Esophagus muscularis mucosa (tissue), 4 donors: ENCODE measurements around the gene SLC28A2. TPM values are rescaled to one million over a fixed set of nuclear protein-coding genes. Genes with fewer than 3 reads are reported as not detected.

Experiments
- DNase-seq: peaks from one replicate; pipeline ENCODE4 v3.0.0-alpha.2; 2017; ENCODE audit errors: extremely low spot score
- H3K27ac ChIP-seq, 4 donors: fragments of 200-600 bp; sonication (generic); replicated peaks in 1 of 4; 1 replicate in 3 of 4; 2 replicates in 1 of 4; pipeline ENCODE4 v1.5.1; 2016 to 2019; ENCODE audit warnings: mild to moderate bottlenecking in 1 of 4
- H3K27me3 ChIP-seq, 4 donors: fragments of 200-600 bp; sonication (generic); one replicate each; pipeline versions ENCODE4 v1.5.1 to v1.6.0; 2016 to 2019
- H3K36me3 ChIP-seq, 4 donors: fragments of 200-600 bp; sonication (generic); one replicate each; pipeline ENCODE4 v1.5.1; 2016 to 2019
- H3K4me1 ChIP-seq, 4 donors: fragments of 200-600 bp; sonication (generic); one replicate each; pipeline ENCODE4 v1.5.1; 2016 to 2019
- H3K4me3 ChIP-seq, 4 donors: fragments of 200-600 bp; sonication (generic); 1 replicate in 2 of 4; 2 replicates in 2 of 4; pipeline ENCODE4 v1.5.1; 2016 to 2019; ENCODE audit warnings: mild to moderate bottlenecking in 4 of 4, moderate library complexity in 1 of 4
- H3K9me3 ChIP-seq, 4 donors: fragments of 200-600 bp; sonication (generic); 1 replicate in 3 of 4; 2 replicates in 1 of 4; pipeline ENCODE4 v1.5.1; 2016 to 2019
- CTCF ChIP-seq, 3 experiments: fragments of 200-600 bp in 2 of 3; fragments of 450-650 bp in 1 of 3; sonication (generic) in 2 of 3; IDR thresholded peaks; one replicate each; pipeline ENCODE4 v1.5.1; 2017 to 2019; ENCODE audit warnings: antibody characterized with exemption in 3 of 3, mild to moderate bottlenecking in 2 of 3, moderate library complexity in 1 of 3
- EP300 ChIP-seq: sonication (generic); formaldehyde crosslinking; IDR thresholded peaks from one replicate; pipeline ENCODE4 v1.6.1; 2017; ENCODE audit warnings: antibody characterized with exemption
- POLR2A ChIP-seq: fragments of 450-650 bp; IDR thresholded peaks from one replicate; pipeline ENCODE4 v1.6.1; 2017; ENCODE audit warnings: antibody characterized with exemption, moderate library complexity, mild to moderate bottlenecking, low read depth
- POLR2AphosphoS5 ChIP-seq, 2 donors: sonication (generic); formaldehyde crosslinking; IDR thresholded peaks; one replicate each; pipeline ENCODE4 v1.6.1; 2017; ENCODE audit warnings: antibody characterized with exemption in 2 of 2
- WGBS: methylation state at CpG from one replicate; pipeline ENCODE4 v1.1.5; 2018; 5-methylcytosine and 5-hydroxymethylcytosine counted together
- intact Hi-C: fragments of 100-400 bp; cut with DNase I; formaldehyde crosslinking; loops from one replicate; pipeline ENCODE4 v1.15.1; 2023
- total RNA-seq, 4 donors: library from RNA; depleted of rRNA; stranded (reverse); fragments of >200 nt; gene quantifications; one replicate each; pipeline versions ENCODE4 v1.1.0 to v1.2.1, GENCODE V29; 2016

SLC28A2 gene
- total RNA-seq, 4 donors from 2014 or later: not detected

- Histone ChIP-seq H3K27me3 (peaks cover 0 to 46% (median 0%) of the 10 kb centered on the region in 4 donors), H3K4me3 (no peak overlapping the region), H3K9me3 (no peaks in the 10 kb centered on the region), H3K4me1 (no peaks in the 10 kb centered on the region), H3K27ac (no peak overlapping the region), H3K36me3 (no peaks in the 10 kb centered on the region)
- no peak for TF ChIP-seq EP300
- no peak for TF ChIP-seq POLR2AphosphoS5 (IDR thresholded peaks at IDR 0.05)
- TF ChIP-seq CTCF (IDR thresholded peaks at IDR 0.05): no peak
- TF ChIP-seq POLR2A: no peak
- WGBS: 85% methylated on average over 4 of the region's 4 CpGs
- intact Hi-C loops: no loop called here
- DNase-seq: no peak
Observed at GRCh38 chr15:45221967-45222366, 30.1 kb upstream of the SLC28A2 start.

GRCh38 chr15:45224621-45225217 is 27.3 kb upstream of the SLC28A2 start:
- WGBS: 66% methylated on average over 5 of the region's 5 CpGs
- no peaks in the 10 kb centered on the region for H3K9me3 ChIP-seq
- H3K27ac ChIP-seq: no peak overlapping the region
- no peaks in the 10 kb centered on the region for H3K36me3 ChIP-seq
- intact Hi-C loops: no loop called here
- peaks cover 0 to 24% (median 0%) of the 10 kb centered on the region in 4 donors for H3K27me3 ChIP-seq
- H3K4me3 ChIP-seq: no peak overlapping the region
- no peak for DNase-seq
- H3K4me1 ChIP-seq: no peaks in the 10 kb centered on the region
- no peak for TF ChIP-seq POLR2AphosphoS5 (IDR thresholded peaks at IDR 0.05)
- TF ChIP-seq POLR2A: no peak
- TF ChIP-seq EP300: no peak
- no peak for TF ChIP-seq CTCF (IDR thresholded peaks at IDR 0.05)

- Histone ChIP-seq H3K27me3 (peaks cover 0 to 18% (median 0%) of the 10 kb centered on the region in 4 donors), H3K4me3 (no peak overlapping the region), H3K4me1 (no peaks in the 10 kb centered on the region), H3K9me3 (no peaks in the 10 kb centered on the region), H3K36me3 (no peaks in the 10 kb centered on the region), H3K27ac (no peak overlapping the region)
- 77% methylated on average over 11 of the region's 11 CpGs for WGBS
- DNase-seq: no peak
- intact Hi-C loops: no loop called here
- TF ChIP-seq EP300: no peak
- TF ChIP-seq CTCF (IDR thresholded peaks at IDR 0.05): no peak
- TF ChIP-seq POLR2AphosphoS5 (IDR thresholded peaks at IDR 0.05): no peak
- no peak for TF ChIP-seq POLR2A
Observed at GRCh38 chr15:45225506-45226273, 26.3 kb upstream of the SLC28A2 start.

GRCh38 chr15:45228931-45229330 is 23.1 kb upstream of the SLC28A2 start:
- H3K4me1 ChIP-seq: no peaks in the 10 kb centered on the region
- no peaks in the 10 kb centered on the region for H3K27me3 ChIP-seq
- no peaks in the 10 kb centered on the region for H3K36me3 ChIP-seq
- no peak overlapping the region for H3K27ac ChIP-seq
- TF ChIP-seq POLR2A (no peak), POLR2AphosphoS5 (IDR thresholded peaks at IDR 0.05) (no peak), CTCF (IDR thresholded peaks at IDR 0.05) (no peak), EP300 (no peak)
- no peaks in the 10 kb centered on the region for H3K9me3 ChIP-seq
- 86% methylated on average over 5 of the region's 5 CpGs for WGBS
- no peak for DNase-seq
- intact Hi-C loops: no loop called here
- no peak overlapping the region for H3K4me3 ChIP-seq
